HEK293 (cell line): ENCODE measurements around the gene IFT80.

ENCODE experiments used
- CTCF ChIA-PET: fragments of 350-600 bp; formaldehyde crosslinking; extraction: SDS; loops from one replicate; lab custom pipeline; 2021; ENCODE audit warnings: antibody characterized with exemption; lab: Yijun Ruan, JAX
- POLR2A ChIA-PET: fragments of 300-600 bp; formaldehyde crosslinking; extraction: SDS; loops from one replicate; lab custom pipeline; 2020; ENCODE audit warnings: antibody characterized with exemption, inconsistent platforms; lab: Yijun Ruan, JAX
- H3K27ac ChIP-seq: fragments of 200-500 bp; sonication (Bioruptor generic); 2 replicates; pipeline ENCODE4 v1.5.1; 2014; ENCODE audit warnings: low read depth, low read length, control low read depth, inconsistent platforms; ENCODE audit errors: extremely low read depth
- H3K36me3 ChIP-seq, 2 experiments: fragments of 200-500 bp in 1 of 2; sonication (Bioruptor generic) in 1 of 2; 1 replicate in 1 of 2; 2 replicates in 1 of 2; pipeline ENCODE4 v1.5.1; 2014 to 2017; ENCODE audit warnings: inconsistent platforms in 2 of 2, low read length in 2 of 2; ENCODE audit not compliant: control insufficient read depth in 2 of 2, insufficient read depth in 1 of 2
- H3K4me1 ChIP-seq: fragments of 200-500 bp; sonication (Bioruptor generic); 2 replicates; pipeline ENCODE4 v1.5.1; 2014; ENCODE audit warnings: mild to moderate bottlenecking, low read length, inconsistent platforms; ENCODE audit not compliant: control insufficient read depth, insufficient read depth
- H3K4me3 ChIP-seq: 2 replicates; pipeline ENCODE4 v1.5.1; 2011; ENCODE audit warnings: low read depth, mild to moderate bottlenecking, control low read depth, low read length, moderate library complexity
- H3K9me3 ChIP-seq: fragments of 200-500 bp; sonication (Bioruptor generic); 2 replicates; pipeline ENCODE4 v1.5.1; 2014; ENCODE audit warnings: low read depth, low read length, inconsistent platforms; ENCODE audit not compliant: control insufficient read depth, insufficient read depth
- AEBP2 ChIP-seq: fragments of 450-650 bp; formaldehyde crosslinking; IDR thresholded peaks from 2 replicates; pipeline ENCODE4 v1.5.1; 2016; ENCODE audit warnings: missing biosample characterization, missing genetic modification characterization, borderline replicate concordance
- ATF2 ChIP-seq: fragments of 450-650 bp; formaldehyde crosslinking; IDR thresholded peaks from 2 replicates; pipeline ENCODE4 v1.5.1; 2016; ENCODE audit warnings: missing biosample characterization, missing genetic modification characterization, low read depth
- FEZF1 ChIP-seq: fragments of 450-650 bp; formaldehyde crosslinking; IDR thresholded peaks from 2 replicates; pipeline ENCODE4 v1.5.1; 2016; ENCODE audit warnings: missing biosample characterization, missing genetic modification characterization
- HOXD13 ChIP-seq: sonication (generic); formaldehyde crosslinking; IDR thresholded peaks from 2 replicates; pipeline ENCODE4 v1.8.0; 2022; ENCODE audit warnings: missing genetic modification reagents, borderline replicate concordance
- INSM2 ChIP-seq: fragments of 450-650 bp; formaldehyde crosslinking; IDR thresholded peaks from 2 replicates; pipeline ENCODE4 v1.5.1; 2016; ENCODE audit warnings: missing biosample characterization, missing genetic modification characterization
- SALL2 ChIP-seq: fragments of 450-650 bp; formaldehyde crosslinking; IDR thresholded peaks from 2 replicates; pipeline ENCODE4 v1.5.0; 2017; ENCODE audit warnings: missing biosample characterization, mild to moderate bottlenecking, missing genetic modification characterization, borderline replicate concordance
- SETDB1 ChIP-seq: IDR thresholded peaks from one replicate; pipeline ENCODE4 v1.6.1; 2017; ENCODE audit warnings: mild to moderate bottlenecking, low read length, moderate library complexity, mixed read lengths; ENCODE audit not compliant: insufficient read length
- ZBTB20 ChIP-seq: fragments of 450-650 bp; formaldehyde crosslinking; IDR thresholded peaks from 2 replicates; pipeline ENCODE4 v1.5.1; 2016; ENCODE audit warnings: missing biosample characterization, missing genetic modification characterization
- ZBTB48 ChIP-seq: fragments of 450-650 bp; formaldehyde crosslinking; IDR thresholded peaks from 2 replicates; pipeline ENCODE4 v1.5.1; 2016; ENCODE audit warnings: missing biosample characterization, missing genetic modification characterization
- ZFHX2 ChIP-seq: fragments of 450-650 bp; formaldehyde crosslinking; conservative IDR thresholded peaks from 2 replicates; pipeline ENCODE4 v1.5.1; 2016; ENCODE audit warnings: missing biosample characterization, missing genetic modification characterization
- ZFP41 ChIP-seq: fragments of 450-650 bp; formaldehyde crosslinking; IDR thresholded peaks from 2 replicates; pipeline ENCODE4 v1.5.1; 2016; ENCODE audit warnings: missing biosample characterization, missing genetic modification characterization, borderline replicate concordance
- ZNF10 ChIP-seq: fragments of 450-650 bp; formaldehyde crosslinking; IDR thresholded peaks from 2 replicates; pipeline ENCODE4 v1.5.1; 2017; ENCODE audit warnings: missing biosample characterization, missing genetic modification characterization
- ZNF133 ChIP-seq: fragments of 450-650 bp; formaldehyde crosslinking; IDR thresholded peaks from 2 replicates; pipeline ENCODE4 v1.5.1; 2016; ENCODE audit warnings: missing biosample characterization, missing genetic modification characterization
- ZNF155 ChIP-seq: fragments of 450-650 bp; formaldehyde crosslinking; IDR thresholded peaks from 2 replicates; pipeline ENCODE4 v1.5.1; 2016; ENCODE audit warnings: missing biosample characterization, missing genetic modification characterization
- ZNF157 ChIP-seq: fragments of 450-650 bp; formaldehyde crosslinking; IDR thresholded peaks from 2 replicates; pipeline ENCODE4 v1.5.1; 2016; ENCODE audit warnings: missing biosample characterization, missing genetic modification characterization
- ZNF175 ChIP-seq: fragments of 450-650 bp; formaldehyde crosslinking; IDR thresholded peaks from 2 replicates; pipeline ENCODE4 v1.5.1; 2016; ENCODE audit warnings: missing biosample characterization, missing genetic modification characterization
- ZNF239 ChIP-seq: fragments of 450-650 bp; formaldehyde crosslinking; IDR thresholded peaks from 2 replicates; pipeline ENCODE4 v1.5.1; 2016; ENCODE audit warnings: missing biosample characterization, missing genetic modification characterization
- ZNF248 ChIP-seq: fragments of 450-650 bp; formaldehyde crosslinking; IDR thresholded peaks from 2 replicates; pipeline ENCODE4 v1.5.1; 2017; ENCODE audit warnings: missing biosample characterization, missing genetic modification characterization
- ZNF280D ChIP-seq: fragments of 450-650 bp; formaldehyde crosslinking; IDR thresholded peaks from 2 replicates; pipeline ENCODE4 v1.5.1; 2016; ENCODE audit warnings: missing biosample characterization, missing genetic modification characterization
- ZNF350 ChIP-seq: fragments of 450-650 bp; formaldehyde crosslinking; IDR thresholded peaks from 2 replicates; pipeline ENCODE4 v1.5.0; 2017; ENCODE audit warnings: missing biosample characterization, mild to moderate bottlenecking, missing genetic modification characterization
- ZNF426 ChIP-seq: fragments of 450-650 bp; formaldehyde crosslinking; IDR thresholded peaks from 2 replicates; pipeline ENCODE4 v1.5.1; 2017; ENCODE audit warnings: missing biosample characterization, missing genetic modification characterization, mild to moderate bottlenecking, inconsistent platforms, moderate library complexity
- ZNF433 ChIP-seq: fragments of 450-650 bp; formaldehyde crosslinking; IDR thresholded peaks from 2 replicates; pipeline ENCODE4 v1.5.1; 2016; ENCODE audit warnings: missing biosample characterization, missing genetic modification characterization, low read depth
- ZNF514 ChIP-seq: fragments of 450-650 bp; formaldehyde crosslinking; IDR thresholded peaks from 2 replicates; pipeline ENCODE4 v1.5.1; 2016; ENCODE audit warnings: missing biosample characterization, missing genetic modification characterization
- ZNF521 ChIP-seq: fragments of 450-650 bp; formaldehyde crosslinking; IDR thresholded peaks from 2 replicates; pipeline ENCODE4 v1.5.1; 2017; ENCODE audit warnings: missing biosample characterization, mild to moderate bottlenecking, missing genetic modification characterization
- ZNF600 ChIP-seq: fragments of 450-650 bp; formaldehyde crosslinking; IDR thresholded peaks from 2 replicates; pipeline ENCODE4 v1.5.1; 2016; ENCODE audit warnings: missing biosample characterization, missing genetic modification characterization
- ZNF610 ChIP-seq: fragments of 450-650 bp; formaldehyde crosslinking; IDR thresholded peaks from 2 replicates; pipeline ENCODE4 v1.5.1; 2016; ENCODE audit warnings: missing biosample characterization, missing genetic modification characterization, borderline replicate concordance
- ZNF629 ChIP-seq: fragments of 450-650 bp; formaldehyde crosslinking; IDR thresholded peaks from 2 replicates; pipeline ENCODE4 v1.5.1; 2017; ENCODE audit warnings: missing biosample characterization, missing genetic modification characterization
- ZNF776 ChIP-seq: fragments of 450-650 bp; formaldehyde crosslinking; IDR thresholded peaks from 2 replicates; pipeline ENCODE4 v1.5.0; 2017; ENCODE audit warnings: missing biosample characterization, missing genetic modification characterization, borderline replicate concordance
- ZNF792 ChIP-seq: fragments of 450-650 bp; formaldehyde crosslinking; IDR thresholded peaks from 2 replicates; pipeline ENCODE4 v1.5.1; 2016; ENCODE audit warnings: missing biosample characterization, missing genetic modification characterization
- ZSCAN16 ChIP-seq: fragments of 450-650 bp; formaldehyde crosslinking; IDR thresholded peaks from 2 replicates; pipeline ENCODE4 v1.5.1; 2016; ENCODE audit warnings: missing biosample characterization, missing genetic modification characterization
- ZSCAN23 ChIP-seq: fragments of 450-650 bp; formaldehyde crosslinking; IDR thresholded peaks from 2 replicates; pipeline ENCODE4 v1.5.1; 2016; ENCODE audit warnings: missing biosample characterization, missing genetic modification characterization

IFT80 gene

GRCh38 chr3:160399125-160400029 is at the start of gene IFT80, which contains the start of gene SMC4:
IFT80 (minus strand) TSS chr3:160399225; CDS start chr3:160384600, 14,625 bp downstream.
SMC4 (plus strand) TSS chr3:160399650; CDS start chr3:160400827, 1,177 bp downstream.
- CTCF ChIA-PET = interaction anchor here (0.6 kb wide), 1 partner anchor 60 kb away, joined by 4 read pairs; no protein-coding TSS in a partner anchor
- H3K9me3 ChIP-seq = no peaks in the 10 kb centered on the region
- H3K4me1 ChIP-seq = no peaks in the 10 kb centered on the region
- H3K36me3 ChIP-seq = peaks cover 0 to 30% of the 10 kb centered on the region in 2 experiments; a peak in 2 of 3 replicates
- H3K27ac ChIP-seq = peak within 1 kb of the TSS; percentile 91
- peak within 1 kb of the TSS; percentile 72 for H3K4me3 ChIP-seq
- POLR2A ChIA-PET = interaction anchor here (0.7 to 1.6 kb wide), 4 partner anchors 10 to 165 kb away, joined by 3 to 9 read pairs (median 4); partner anchors contain the start of gene TRIM59
- TF ChIP-seq ZNF433 (tag by site-specific recombination) = no peak
- TF ChIP-seq FEZF1 (tag by site-specific recombination) = no peak
- no peak; the same call in 1 of the 2 replicates for TF ChIP-seq ZNF426 (tag by site-specific recombination)
- TF ChIP-seq ZNF248 (tag by site-specific recombination) = no peak
- no peak for TF ChIP-seq ZNF175 (tag by site-specific recombination)
- TF ChIP-seq ZNF10 = peak; percentile 29; the same call in 1 of the 2 replicates
- no peak; the same call in 1 of the 2 replicates for TF ChIP-seq ZBTB48 (tag by site-specific recombination)
- TF ChIP-seq ZNF239 = no peak
- TF ChIP-seq ZNF629 = no peak; the same call in 1 of the 2 replicates
- no peak for TF ChIP-seq ATF2
- no peak for TF ChIP-seq ZNF792
- no peak for TF ChIP-seq ZSCAN16 (tag by site-specific recombination)
- TF ChIP-seq INSM2 = no peak
- no peak for TF ChIP-seq ZNF157
- no peak for TF ChIP-seq SETDB1
- TF ChIP-seq ZNF350 = no peak
- TF ChIP-seq ZNF514 = no peak
- TF ChIP-seq SALL2 (tag by site-specific recombination) = no peak
- 0 out of 2 replicates have a peak, but pooled peaks have one; percentile 10 for TF ChIP-seq ZNF600
- no peak for TF ChIP-seq ZNF521
- TF ChIP-seq ZSCAN23 (tag by site-specific recombination) = no peak
- TF ChIP-seq ZFHX2 (tag by site-specific recombination) = peak; percentile 64
- TF ChIP-seq ZNF610 (tag by site-specific recombination) = peak; percentile 50; the same call in 1 of the 2 replicates
- TF ChIP-seq AEBP2 = no peak
- TF ChIP-seq ZFP41 = no peak
- no peak for TF ChIP-seq ZNF155
- TF ChIP-seq ZNF280D (tag by site-specific recombination) = no peak
- no peak for TF ChIP-seq ZNF776 (tag by site-specific recombination)
- TF ChIP-seq ZBTB20 (tag by site-specific recombination) = peak; percentile 23; the same call in 1 of the 2 replicates
- no peak for TF ChIP-seq ZNF133 (tag by site-specific recombination)
- TF ChIP-seq HOXD13 (CRISPR knock-in tag) = no peak
